Testis (tissue), 2 donors: ENCODE data around the gene PARP8.

Experiments
- CTCF ChIP-seq, 3 experiments: fragments of 450-650 bp in 2 of 3; fragments of 200-600 bp in 1 of 3; sonication (generic) in 1 of 3; IDR thresholded peaks; one replicate each; pipeline ENCODE4 v1.5.1; 2016 to 2019; ENCODE audit warnings: antibody characterized with exemption in 3 of 3, mild to moderate bottlenecking in 2 of 3, moderate library complexity in 1 of 3
- POLR2A ChIP-seq: fragments of 450-650 bp; IDR thresholded peaks from one replicate; pipeline ENCODE4 v1.6.1; 2017; ENCODE audit warnings: antibody characterized with exemption, mild to moderate bottlenecking, moderate library complexity

GRCh38 chr5:50655067-50655809 lies 11.2 kb upstream of the PARP8 start:
- TF ChIP-seq CTCF (IDR thresholded peaks at IDR 0.05) (no peak), POLR2A (no peak)
